OCI-LY1 (cell line): ENCODE measurements around the gene ESRRA.
"Not testable (repeated sequence)": the region's sequence is repeated elsewhere in the genome, so short reads cannot be mapped to it uniquely, and the experiment has no call there.

ENCODE experiments used
- H2AFZ ChIP-seq: fragments of 200-600 bp; sonication (generic), shearing (Covaris generic); 2 replicates; pipeline ENCODE4 v1.6.0; 2014; ENCODE audit warnings: antibody characterized with exemption, mild to moderate bottlenecking, low read length
- H3F3A ChIP-seq: fragments of 200-600 bp; sonication (generic), shearing (Covaris generic); 2 replicates; pipeline ENCODE4 v1.6.0; 2014; ENCODE audit warnings: mild to moderate bottlenecking, antibody characterized with exemption, low read length, moderate library complexity; ENCODE audit not compliant: insufficient read depth
- H3K27ac ChIP-seq: fragments of 200-600 bp; sonication (generic); 2 replicates; pipeline ENCODE4 v1.5.1; 2014; ENCODE audit warnings: low read length, mixed run types, mild to moderate bottlenecking, low read depth; ENCODE audit not compliant: poor library complexity, severe bottlenecking
- H3K27me3 ChIP-seq: fragments of 200-600 bp; sonication (generic); 2 replicates; pipeline ENCODE4 v1.6.0; 2014; ENCODE audit warnings: antibody characterized with exemption, mild to moderate bottlenecking, low read length, moderate library complexity; ENCODE audit not compliant: insufficient read depth
- H3K36me3 ChIP-seq: fragments of 200-600 bp; sonication (generic); 2 replicates; pipeline ENCODE4 v1.6.1; 2014; ENCODE audit warnings: mild to moderate bottlenecking, antibody characterized with exemption, low read length, moderate library complexity, mixed read lengths; ENCODE audit not compliant: insufficient read depth
- H3K4me1 ChIP-seq: fragments of 200-600 bp; sonication (generic); 2 replicates; pipeline ENCODE4 v1.5.1; 2014; ENCODE audit warnings: mild to moderate bottlenecking, low read length, moderate library complexity; ENCODE audit not compliant: insufficient read depth, severe bottlenecking
- H3K4me2 ChIP-seq: fragments of 200-600 bp; sonication (generic), shearing (Covaris generic); 2 replicates; pipeline ENCODE4 v1.6.1; 2014; ENCODE audit warnings: low read length
- H3K4me3 ChIP-seq: fragments of 200-600 bp; sonication (generic); 2 replicates; pipeline ENCODE4 v1.5.1; 2014; ENCODE audit warnings: low read length, low read depth, mild to moderate bottlenecking, mixed read lengths; ENCODE audit not compliant: poor library complexity, severe bottlenecking
- H3K79me2 ChIP-seq: fragments of 200-600 bp; shearing (Covaris generic); 2 replicates; pipeline ENCODE4 v1.6.1; 2016; ENCODE audit warnings: mixed run types, low read length, mixed read lengths; ENCODE audit not compliant: insufficient read depth
- H3K9ac ChIP-seq: fragments of 200-600 bp; sonication (generic), shearing (Covaris generic); 2 replicates; pipeline ENCODE4 v1.6.1; 2014; ENCODE audit warnings: mild to moderate bottlenecking, low read length, mixed read lengths
- H3K9me2 ChIP-seq: fragments of 200-600 bp; sonication (generic), shearing (Covaris generic); 2 replicates; pipeline ENCODE4 v1.6.1; 2014; ENCODE audit warnings: low read depth, mild to moderate bottlenecking, low read length, mixed read lengths
- H3K9me3 ChIP-seq: fragments of 200-600 bp; shearing (Covaris generic); 2 replicates; pipeline ENCODE4 v1.6.1; 2014; ENCODE audit warnings: low read length, mixed read lengths
- H4K20me1 ChIP-seq: fragments of 200-600 bp; sonication (generic), shearing (Covaris generic); 2 replicates; pipeline ENCODE4 v1.6.0; 2016; ENCODE audit warnings: mild to moderate bottlenecking, low read length; ENCODE audit not compliant: insufficient read depth
- CTCF ChIP-seq: fragments of 200-600 bp; sonication (generic), shearing (Covaris generic); IDR thresholded peaks from 2 replicates; pipeline ENCODE4 v1.5.1; 2017; ENCODE audit warnings: mild to moderate bottlenecking, antibody characterized with exemption, low read length, moderate library complexity, mixed read lengths
- EZH2 ChIP-seq: fragments of 200-600 bp; sonication (generic), shearing (Covaris generic); IDR thresholded peaks from 2 replicates; pipeline ENCODE4 v1.8.0; 2017; ENCODE audit warnings: borderline replicate concordance, mixed run types, mild to moderate bottlenecking, antibody characterized with exemption, low read length, moderate library complexity, mixed read lengths

Gene ESRRA

GRCh38 chr11:64313491-64314145 lies 8.3 kb downstream of the ESRRA start:
- H2AFZ ChIP-seq, result no peak overlapping the region
- no peaks in the 10 kb centered on the region for H3K27me3 ChIP-seq
- H3K9me2 ChIP-seq, result no peaks in the 10 kb centered on the region
- peaks cover 11% of the 10 kb centered on the region for H3K4me1 ChIP-seq
- no peaks in the 10 kb centered on the region for H3K79me2 ChIP-seq
- no peaks in the 10 kb centered on the region for H4K20me1 ChIP-seq
- H3K9me3 ChIP-seq, result no peaks in the 10 kb centered on the region
- H3K4me3 ChIP-seq, result no peak overlapping the region
- no peak overlapping the region for H3K27ac ChIP-seq
- H3K9ac ChIP-seq, result no peak overlapping the region
- no peak overlapping the region for H3K4me2 ChIP-seq
- no peaks in the 10 kb centered on the region for H3F3A ChIP-seq
- TF ChIP-seq EZH2, result no peak
- peaks cover 43% of the 10 kb centered on the region; the same call in 1 of the 2 replicates for H3K36me3 ChIP-seq

GRCh38 chr11:64314146-64314804 lies 9.0 kb downstream of the ESRRA start:
- Histone ChIP-seq H2AFZ (no peak overlapping the region), H3F3A (no peaks in the 10 kb centered on the region), H3K36me3 (peaks cover 43% of the 10 kb centered on the region; the same call in 1 of the 2 replicates), H3K4me2 (no peak overlapping the region), H3K9me3 (no peaks in the 10 kb centered on the region), H3K9ac (no peak overlapping the region), H3K27me3 (no peaks in the 10 kb centered on the region), H3K4me1 (peaks cover 17% of the 10 kb centered on the region), H3K9me2 (no peaks in the 10 kb centered on the region), H3K27ac (no peak overlapping the region), H4K20me1 (no peaks in the 10 kb centered on the region), H3K79me2 (no peaks in the 10 kb centered on the region), H3K4me3 (no peak overlapping the region)
- TF ChIP-seq EZH2 (no peak), CTCF (no peak)

GRCh38 chr11:64314805-64315561 lies 9.7 kb downstream of the ESRRA start:
- no peaks in the 10 kb centered on the region for H3K9me2 ChIP-seq
- H3F3A ChIP-seq, result no peaks in the 10 kb centered on the region
- TF ChIP-seq CTCF, result no peak
- no peak for TF ChIP-seq EZH2
- no peaks in the 10 kb centered on the region for H4K20me1 ChIP-seq
- H3K4me2 ChIP-seq, result no peak overlapping the region
- H3K4me3 ChIP-seq, result no peak overlapping the region
- H2AFZ ChIP-seq, result no peak overlapping the region
- H3K36me3 ChIP-seq, result peaks cover 43% of the 10 kb centered on the region; the same call in 1 of the 2 replicates
- H3K27me3 ChIP-seq, result no peaks in the 10 kb centered on the region
- no peaks in the 10 kb centered on the region for H3K79me2 ChIP-seq
- no peak overlapping the region for H3K27ac ChIP-seq
- H3K4me1 ChIP-seq, result peaks cover 18% of the 10 kb centered on the region
- no peaks in the 10 kb centered on the region for H3K9me3 ChIP-seq
- no peak overlapping the region for H3K9ac ChIP-seq

GRCh38 chr11:64315667-64316526 lies 10.6 kb downstream of the ESRRA start:
- H3K9me3 ChIP-seq, H4K20me1 ChIP-seq, H2AFZ ChIP-seq, H3K79me2 ChIP-seq, H3K27me3 ChIP-seq, H3F3A ChIP-seq, H3K9me2 ChIP-seq: not testable (repeated sequence)
- Histone ChIP-seq H3K4me3 (peak overlapping the region; percentile 89), H3K9ac (peak overlapping the region; percentile 91), H3K4me2 (peak overlapping the region; percentile 73), H3K27ac (peak overlapping the region; percentile 94), H3K4me1 (peaks cover 18% of the 10 kb centered on the region), H3K36me3 (peaks cover 41% of the 10 kb centered on the region; the same call in 1 of the 2 replicates)
